Left ventricle myocardium superior (tissue), 1 donor: ENCODE results near the gene FERMT2. TPM values are rescaled to one million over a fixed set of nuclear protein-coding genes. Genes with fewer than 3 reads are reported as not detected.

Experiments
- ATAC-seq: fragments of 200-7000 bp; cut with Tn5 transposase; one replicate; pipeline ENCODE4 v1.9.1; 2020; ENCODE audit warnings: mild to moderate bottlenecking, moderate library complexity
- DNase-seq: peaks from one replicate; pipeline ENCODE4 v3.0.0-alpha.2; 2020
- intact Hi-C: fragments of 100-400 bp; cut with micrococcal nuclease; formaldehyde crosslinking; loops from one replicate; pipeline ENCODE4 v1.11.0; 2022
- total RNA-seq: library from RNA; stranded (reverse); fragmentation: NEBNext Ultra II Directional; extraction: Animal tissue kit (Norgen Biotek cat#: 25700); gene quantifications from one replicate; pipeline ENCODE4 v1.2.1, GENCODE V29; 2021
- donor health status: DM: no; HTN: yes; CAD: no; lungs with severe emphysema.

FERMT2 gene
- total RNA-seq, 1 donor from 2014 or later = 116 TPM

DNA sequence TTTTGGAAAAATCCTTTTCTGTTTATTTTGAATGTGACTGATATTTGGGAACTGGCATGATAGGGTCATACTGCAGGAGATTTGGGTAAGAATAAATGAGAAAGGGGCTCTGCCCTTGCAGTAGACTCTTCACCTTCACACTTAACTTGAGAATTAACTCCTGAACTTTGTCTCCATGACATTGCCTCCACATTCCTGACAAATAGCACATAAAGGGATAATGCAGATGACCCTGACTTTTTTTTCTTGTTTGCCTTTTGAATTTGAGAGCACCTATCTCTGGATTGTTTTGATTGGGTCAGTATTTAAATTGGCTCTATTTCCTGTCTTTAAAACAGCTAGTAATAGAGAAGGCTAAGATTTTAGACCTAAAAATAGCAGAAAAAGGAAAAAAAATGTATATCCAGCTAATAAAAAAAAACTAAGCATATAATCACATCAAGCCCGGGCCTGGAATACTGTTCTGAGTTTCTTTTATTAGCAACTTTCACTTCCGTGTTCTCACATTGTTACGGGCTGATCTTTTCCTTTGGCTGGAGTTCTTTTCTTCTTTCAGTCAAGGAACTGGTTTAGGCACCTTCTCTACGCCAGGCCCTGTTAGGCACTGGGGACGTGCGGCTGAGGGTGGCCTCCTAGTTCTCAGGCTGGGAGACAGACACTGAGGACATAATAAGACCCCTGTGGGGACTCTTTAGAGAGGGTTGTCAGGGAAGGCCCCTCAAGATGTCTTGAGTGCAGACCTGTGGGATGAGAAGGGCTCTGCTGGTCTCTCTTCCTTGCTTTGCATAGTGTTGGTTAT lies 106.4 kb downstream of the FERMT2 start:
- intact Hi-C loops = no loop called here
- DNase-seq = no peak
- peak; percentile 81 for ATAC-seq

DNA sequence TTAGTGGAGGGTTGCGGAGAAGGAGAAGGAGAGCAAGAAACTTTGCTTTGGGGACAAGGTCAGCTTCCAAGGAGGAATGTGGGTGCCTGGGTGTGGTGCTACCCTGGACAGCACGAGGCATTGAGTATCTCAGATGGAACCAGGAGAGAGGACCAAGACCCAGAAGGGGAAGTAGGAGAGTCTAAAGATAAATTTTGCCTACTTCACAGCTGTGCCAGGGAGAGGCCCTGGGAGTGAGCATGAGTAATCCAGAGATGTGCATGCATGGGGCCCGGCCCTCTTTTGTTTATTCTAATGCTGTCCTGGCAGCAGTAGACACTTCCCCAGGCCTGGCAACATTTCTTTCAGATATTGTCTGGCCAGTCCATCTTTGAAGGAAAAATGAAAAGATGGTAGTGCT lies 110.0 kb downstream of the FERMT2 start:
- DNase-seq (peak; percentile 37), ATAC-seq (peak; percentile 65)
- intact Hi-C loops = no loop called here

DNA sequence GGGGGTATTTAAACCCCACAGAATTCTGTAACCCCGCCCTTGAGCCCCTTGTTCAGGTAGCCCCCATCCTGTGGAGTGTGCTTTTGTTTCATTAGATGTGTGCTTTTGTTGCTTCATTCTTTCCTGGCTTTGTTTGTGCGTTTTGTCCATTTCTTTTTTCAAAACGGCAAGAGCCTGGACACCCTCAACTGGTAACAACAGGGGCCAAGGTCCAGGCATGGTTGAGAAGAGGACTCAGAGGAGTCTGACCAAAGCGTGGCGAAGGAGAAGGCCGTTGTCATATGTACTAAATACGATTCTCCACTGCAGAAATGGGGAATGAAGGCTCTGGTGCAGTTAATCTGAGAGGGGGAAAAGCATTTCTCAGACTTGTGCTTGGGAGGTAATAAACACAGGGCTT lies 113.4 kb downstream of the FERMT2 start:
- ATAC-seq (no peak), DNase-seq (no peak)
- intact Hi-C loops = no loop called here

DNA sequence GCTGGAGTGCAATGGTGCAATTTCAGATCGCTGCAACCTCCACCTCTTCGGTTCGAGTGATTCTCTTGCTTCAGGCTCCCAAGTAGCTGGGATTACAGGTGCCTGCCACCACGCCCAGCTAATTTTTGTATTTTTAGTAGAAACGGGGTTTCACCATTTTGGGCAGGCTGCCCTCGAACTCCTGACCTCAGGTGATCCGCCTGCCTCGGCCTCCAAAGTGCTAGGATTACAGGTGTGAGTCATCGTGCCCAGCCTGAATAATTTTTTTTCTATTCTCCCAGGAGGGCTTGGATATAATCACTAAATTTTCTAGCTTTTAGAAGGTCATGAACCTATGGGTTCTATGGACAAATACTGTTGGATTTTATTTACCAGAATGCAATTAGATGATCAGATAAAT lies 114.8 kb downstream of the FERMT2 start:
- intact Hi-C loops = no loop called here
- DNase-seq (no peak), ATAC-seq (no peak)

DNA sequence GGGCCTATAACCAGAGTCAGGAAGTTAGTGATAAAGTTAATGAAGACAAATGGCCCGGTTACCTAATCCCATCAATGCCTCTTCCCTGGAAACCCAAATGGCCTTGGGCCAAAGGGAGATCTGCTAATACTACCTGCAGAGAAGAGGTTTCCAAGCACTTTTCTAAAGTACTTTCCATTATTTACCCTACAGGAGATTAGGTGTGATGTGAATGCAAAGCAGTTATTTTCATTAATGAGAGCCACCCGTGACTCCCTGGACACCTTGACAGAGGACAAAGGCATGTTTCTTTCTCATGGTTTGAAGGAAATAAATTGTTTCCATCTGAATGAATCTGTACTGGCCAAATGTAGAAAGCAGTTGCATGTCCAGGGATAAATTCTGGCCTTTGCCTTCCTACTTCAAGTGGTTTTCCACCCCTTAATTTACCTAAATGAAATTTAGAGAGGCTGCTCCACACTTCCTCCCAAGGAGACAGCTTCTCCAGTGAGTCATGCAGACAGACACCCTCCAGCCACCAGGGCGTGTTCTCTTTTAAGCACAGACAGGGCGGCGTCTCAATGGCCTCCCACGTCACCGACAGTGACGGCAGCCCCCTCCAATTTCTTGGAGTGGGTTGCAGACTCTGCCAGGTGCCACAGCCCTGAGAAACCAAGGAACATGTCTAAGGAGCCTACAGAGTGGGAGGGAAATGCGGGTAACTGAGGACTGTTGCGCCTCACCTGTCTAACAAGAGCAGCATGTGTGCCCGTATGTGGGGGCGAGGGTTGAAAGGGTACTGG lies 115.5 kb downstream of the FERMT2 start:
- ATAC-seq (no peak), DNase-seq (no peak)
- intact Hi-C loops = no loop called here

DNA sequence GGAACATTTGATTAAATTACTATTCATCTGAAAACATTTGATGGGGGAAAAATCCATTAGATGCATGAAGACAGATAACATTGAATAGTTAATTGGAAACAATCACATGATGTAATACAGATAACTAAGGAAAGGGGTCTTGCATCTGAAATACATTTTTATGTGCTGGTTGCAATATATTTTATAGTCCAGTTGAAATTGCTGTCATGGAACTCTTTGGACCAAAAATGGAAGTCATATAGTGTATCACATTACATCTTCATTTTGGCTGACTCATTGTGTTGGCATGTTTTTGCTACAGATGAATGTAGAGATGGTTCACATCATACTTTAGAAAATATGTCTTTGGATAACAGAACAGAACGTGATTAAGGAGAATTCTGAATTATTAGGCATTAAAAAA lies 116.4 kb downstream of the FERMT2 start:
- DNase-seq = no peak
- ATAC-seq = no peak
- intact Hi-C loops = no loop called here

DNA sequence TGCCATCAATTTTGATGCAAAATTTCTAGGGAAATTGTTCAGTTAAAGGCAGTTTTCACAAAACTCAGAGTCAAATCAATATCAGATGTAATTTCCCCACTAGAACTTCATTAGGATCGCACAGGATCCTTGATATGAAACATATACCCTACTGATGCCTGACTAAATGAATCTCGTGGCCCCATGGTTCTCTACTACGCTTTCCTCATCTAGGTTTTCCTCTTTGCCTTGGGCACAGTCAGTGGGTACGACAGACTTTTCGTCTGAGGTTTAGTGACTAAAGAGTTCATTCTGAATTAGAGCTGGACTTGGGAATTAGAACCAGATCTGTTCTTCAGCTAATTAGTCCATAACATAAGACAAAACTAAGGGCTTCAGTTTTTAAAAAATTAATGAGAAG lies 117.0 kb downstream of the FERMT2 start:
- DNase-seq = no peak
- ATAC-seq = no peak
- intact Hi-C loops = no loop called here

DNA sequence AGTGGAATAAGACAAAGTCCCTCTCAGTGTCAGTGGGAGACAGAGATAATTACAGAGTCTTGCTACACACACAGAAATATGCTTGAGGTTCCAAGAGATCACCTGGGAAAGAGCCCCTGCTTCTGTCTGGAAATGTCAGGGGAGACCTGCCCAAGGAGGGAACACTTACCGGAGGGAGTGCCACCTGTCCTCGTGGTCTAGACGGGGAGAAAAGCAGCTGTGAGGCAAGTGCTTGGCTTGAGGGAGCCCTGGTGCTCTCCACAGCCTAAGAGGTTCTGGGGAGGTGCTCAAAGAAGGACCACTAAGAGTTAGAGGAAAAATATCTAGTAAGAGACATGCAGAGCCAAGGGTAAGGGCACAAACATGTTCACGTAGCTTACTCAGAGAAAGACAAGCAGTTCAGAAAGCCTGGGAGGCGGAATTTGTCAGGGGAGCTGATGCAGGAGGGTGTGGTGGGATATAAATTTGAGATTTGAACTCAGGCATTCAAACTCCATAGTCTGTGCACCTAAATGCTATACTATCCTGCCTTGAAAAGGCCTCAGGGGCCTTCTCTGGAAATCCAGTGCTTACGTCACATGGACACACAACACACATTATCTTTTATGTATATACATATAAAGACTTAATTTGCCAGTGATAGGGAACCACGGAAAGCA lies 121.2 kb downstream of the FERMT2 start:
- no peak for DNase-seq
- ATAC-seq = no peak
- intact Hi-C loops = no loop called here

DNA sequence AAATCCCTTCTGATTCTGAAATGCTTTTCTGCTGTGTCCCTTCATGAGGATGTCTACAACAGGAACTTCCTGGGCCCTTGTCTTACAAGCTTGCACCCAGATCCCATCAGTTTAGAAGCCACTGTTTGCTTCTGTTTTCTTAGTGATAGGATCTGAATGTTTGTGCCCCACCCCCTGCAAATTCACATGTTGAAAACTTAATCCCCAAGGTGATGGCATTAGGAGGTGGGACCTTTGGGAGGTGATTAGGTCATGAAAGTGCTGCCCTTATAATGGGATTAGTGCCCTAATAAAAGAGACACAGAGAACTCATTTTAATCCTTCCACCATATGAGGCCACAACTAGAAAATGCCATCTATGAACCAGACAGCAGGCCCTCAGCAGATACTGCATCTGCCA lies 123.4 kb downstream of the FERMT2 start:
- ATAC-seq = no peak
- intact Hi-C loops = no loop called here

DNA sequence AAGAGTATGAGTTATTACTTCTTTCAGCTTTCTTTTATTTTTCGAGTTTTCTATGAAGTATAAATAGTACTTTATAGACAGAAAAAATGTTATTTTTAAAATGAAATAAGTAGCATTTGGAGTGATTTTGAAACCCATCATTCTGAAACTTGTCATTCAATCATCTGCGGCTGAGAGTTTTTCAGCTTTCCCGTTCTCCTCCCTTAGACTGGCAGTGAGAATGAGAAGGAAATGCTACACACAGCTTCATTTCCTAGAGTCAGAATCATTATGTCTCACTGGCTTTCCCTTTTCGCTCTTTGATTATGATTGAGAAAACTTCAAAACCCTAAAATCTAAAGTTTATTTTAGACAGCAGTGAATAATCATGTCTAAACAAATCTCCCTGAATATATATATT lies 125.8 kb downstream of the FERMT2 start:
- intact Hi-C loops = no loop called here
- DNase-seq = no peak
- no peak for ATAC-seq

More for the DNA sequence above, 123.4 kb downstream of the FERMT2 start:
- no peak for DNase-seq

DNA sequence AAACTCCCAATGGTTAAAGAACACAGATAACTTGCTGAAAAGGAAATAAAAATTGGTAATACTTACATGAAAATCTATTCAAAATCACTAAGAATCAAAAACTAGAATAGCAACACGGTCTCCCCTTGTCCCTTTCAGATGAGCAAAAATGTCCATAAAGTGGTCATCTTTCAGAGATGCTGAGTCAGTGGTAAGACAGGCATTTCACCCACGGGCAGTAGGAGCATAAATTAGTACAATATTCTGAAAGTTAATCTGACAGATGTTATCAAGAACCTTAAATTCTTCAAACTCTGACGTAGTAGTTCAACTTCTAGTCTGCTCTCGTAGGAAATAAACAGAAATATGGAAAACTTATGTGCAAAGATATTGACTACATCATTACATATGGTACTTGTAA lies 126.4 kb downstream of the FERMT2 start:
- no peak for ATAC-seq
- no peak for DNase-seq
- intact Hi-C loops = loop anchor here (5.0 kb wide), 2 partner anchors 138 to 233 kb away; no protein-coding TSS in a partner anchor

DNA sequence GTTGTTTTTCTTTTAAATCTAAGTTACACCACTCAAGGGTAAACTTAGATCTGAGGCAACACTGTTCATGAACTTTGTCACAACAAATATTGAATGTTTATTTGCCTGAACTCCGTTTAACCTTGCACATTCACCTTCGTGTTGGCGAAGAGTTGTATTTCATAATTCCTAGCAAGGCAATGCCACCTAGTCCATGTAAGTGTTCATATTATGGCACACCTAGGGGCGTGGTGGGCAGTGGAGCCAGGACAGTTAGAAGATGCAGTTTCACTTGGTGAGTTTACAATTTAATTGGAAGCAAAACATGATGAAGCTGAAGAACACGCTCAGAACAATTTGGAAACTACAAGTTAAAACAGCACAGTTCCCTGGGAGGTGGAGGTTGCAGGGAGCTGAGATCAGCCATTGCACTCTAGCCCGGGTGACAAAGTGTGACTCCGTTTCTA lies 129.0 kb downstream of the FERMT2 start:
- no peak for ATAC-seq
- intact Hi-C loops = loop anchor here (5.0 kb wide), 2 partner anchors 140 to 235 kb away; no protein-coding TSS in a partner anchor
- no peak for DNase-seq

DNA sequence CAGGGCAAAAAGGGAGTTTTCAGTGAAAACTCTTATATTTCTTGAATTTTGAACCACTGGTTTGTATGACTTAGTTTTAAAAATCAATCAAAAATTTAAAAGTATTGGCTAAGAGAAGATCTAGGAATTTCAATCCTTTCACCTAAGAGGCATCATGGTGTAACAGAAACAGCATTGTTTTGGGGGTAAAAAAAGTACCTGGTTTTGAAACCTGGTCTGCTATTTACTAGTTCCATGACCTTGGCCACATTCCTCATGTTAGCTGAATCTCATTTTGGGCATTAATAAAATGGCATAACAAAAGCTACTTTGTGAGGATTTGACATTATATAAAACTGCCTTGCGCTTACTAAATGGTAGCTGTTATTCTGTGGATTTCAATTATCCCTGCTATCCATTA lies 142.7 kb downstream of the FERMT2 start:
- no peak for ATAC-seq
- intact Hi-C loops = no loop called here
- DNase-seq = no peak

Other genes starting within 250 kb of the FERMT2 start
- gene PSMC6, start 243.8 kb downstream of the FERMT2 start, total RNA-seq = 75.2 TPM
- gene STYX, start 220.9 kb downstream of the FERMT2 start, total RNA-seq = 14.1 TPM
- gene GNPNAT1, start 159.4 kb downstream of the FERMT2 start, total RNA-seq = 7.4 TPM
- gene DDHD1, start 202.3 kb upstream of the FERMT2 start, total RNA-seq = 8.1 TPM